ENCODE data around the gene SLC4A2.

Gene SLC4A2

DNA sequence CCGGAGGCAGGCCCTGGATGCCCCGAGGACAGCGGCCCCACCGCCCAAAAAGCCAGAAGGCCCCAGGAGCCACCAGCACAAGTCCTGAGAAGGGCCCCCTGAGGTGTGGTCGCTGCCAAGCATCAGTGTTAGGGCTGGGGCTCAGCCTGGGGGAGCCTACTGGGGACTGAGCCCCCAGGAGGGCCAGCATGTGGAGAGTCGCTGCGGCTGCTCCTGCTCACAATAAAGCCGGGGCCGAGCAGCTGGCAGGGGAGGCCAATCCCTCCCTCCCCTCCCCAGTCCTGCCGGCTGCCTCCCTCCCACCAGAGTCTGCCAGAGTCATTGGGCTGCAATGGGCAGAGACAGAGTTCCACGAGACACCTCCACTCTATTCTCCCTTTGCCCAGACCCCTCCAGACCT, 14.1 kb upstream of the SLC4A2 start:
- DNase-seq (ENCODE audit: extremely low read depth, low read depth) = no peak
- TF ChIP-seq, protein P1, sequence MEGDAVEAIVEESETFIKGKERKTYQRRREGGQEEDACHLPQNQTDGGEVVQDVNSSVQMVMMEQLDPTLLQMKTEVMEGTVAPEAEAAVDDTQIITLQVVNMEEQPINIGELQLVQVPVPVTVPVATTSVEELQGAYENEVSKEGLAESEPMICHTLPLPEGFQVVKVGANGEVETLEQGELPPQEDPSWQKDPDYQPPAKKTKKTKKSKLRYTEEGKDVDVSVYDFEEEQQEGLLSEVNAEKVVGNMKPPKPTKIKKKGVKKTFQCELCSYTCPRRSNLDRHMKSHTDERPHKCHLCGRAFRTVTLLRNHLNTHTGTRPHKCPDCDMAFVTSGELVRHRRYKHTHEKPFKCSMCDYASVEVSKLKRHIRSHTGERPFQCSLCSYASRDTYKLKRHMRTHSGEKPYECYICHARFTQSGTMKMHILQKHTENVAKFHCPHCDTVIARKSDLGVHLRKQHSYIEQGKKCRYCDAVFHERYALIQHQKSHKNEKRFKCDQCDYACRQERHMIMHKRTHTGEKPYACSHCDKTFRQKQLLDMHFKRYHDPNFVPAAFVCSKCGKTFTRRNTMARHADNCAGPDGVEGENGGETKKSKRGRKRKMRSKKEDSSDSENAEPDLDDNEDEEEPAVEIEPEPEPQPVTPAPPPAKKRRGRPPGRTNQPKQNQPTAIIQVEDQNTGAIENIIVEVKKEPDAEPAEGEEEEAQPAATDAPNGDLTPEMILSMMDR (IDR thresholded peaks at IDR 0.05; ENCODE audit: low read depth, low read length) = no peak

DNA sequence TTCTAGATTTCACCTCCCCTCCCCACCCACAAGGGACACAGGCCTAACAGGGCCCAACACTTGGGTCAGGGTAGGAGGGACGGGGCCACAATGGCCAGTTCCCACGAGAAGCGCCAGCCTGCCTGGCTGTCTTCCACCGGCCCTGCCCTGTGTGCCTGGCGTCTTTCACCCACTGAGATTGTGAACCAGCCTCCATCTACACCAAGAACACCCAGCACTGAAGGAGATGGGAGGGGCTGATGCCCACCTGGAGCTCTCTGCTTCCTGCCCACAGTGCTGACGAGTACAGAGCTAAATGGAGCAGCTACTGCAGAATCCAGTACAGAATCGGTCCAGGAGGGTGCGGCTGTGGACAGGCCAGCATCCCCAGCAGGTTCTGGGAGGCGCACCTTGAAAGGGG, 13.4 kb upstream of the SLC4A2 start:
- DNase-seq (ENCODE audit: extremely low read depth, low read depth) = no peak
- TF ChIP-seq, protein P1 (IDR thresholded peaks at IDR 0.05; ENCODE audit: low read depth, low read length) = no peak

DNA sequence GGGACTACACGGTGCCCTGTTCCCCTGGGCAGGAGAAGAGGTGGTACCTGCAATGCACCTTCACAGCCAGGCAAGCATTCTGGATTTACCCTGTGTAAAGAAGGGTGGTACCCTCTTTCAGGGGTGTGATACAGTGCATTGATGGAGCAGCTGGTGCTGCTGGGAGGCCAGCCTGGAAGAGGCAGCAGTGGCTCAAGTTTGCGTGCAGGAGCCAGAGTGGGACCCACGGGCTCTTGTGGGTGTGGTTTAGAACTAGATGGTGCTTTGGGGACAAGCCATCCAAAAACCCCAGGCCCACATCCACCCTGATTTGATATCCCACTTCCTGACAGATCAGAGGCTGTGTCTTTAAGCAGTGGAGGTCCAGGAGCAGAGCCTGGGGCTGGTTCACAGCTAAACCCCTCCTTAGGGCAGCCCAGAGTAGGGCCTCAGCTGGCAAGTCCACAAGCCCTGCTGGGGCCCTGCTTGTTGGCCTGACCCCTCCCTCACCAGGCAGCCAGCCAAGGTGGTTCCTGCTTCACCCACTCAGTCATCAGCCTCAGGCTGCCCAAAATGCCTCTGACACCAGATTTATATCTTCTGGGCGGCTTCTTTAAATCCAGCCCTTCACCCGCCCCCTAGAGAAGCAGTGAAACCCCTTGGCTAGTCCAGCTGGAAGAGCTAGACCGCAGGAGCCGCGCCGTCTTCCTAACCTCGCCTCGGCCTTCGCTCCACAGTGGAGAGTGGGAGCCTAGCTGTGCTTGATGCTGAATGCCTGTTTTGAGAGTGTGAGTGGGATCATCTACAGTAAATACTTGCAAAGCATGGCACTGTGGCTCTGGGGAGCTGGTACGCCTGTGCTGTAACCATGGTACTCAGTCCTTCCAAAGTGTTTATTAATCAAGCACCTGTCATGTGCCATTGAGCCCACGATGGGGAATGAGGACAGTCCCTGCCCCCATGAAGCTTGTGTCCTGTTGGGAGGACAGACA, 12.5 kb upstream of the SLC4A2 start:
- TF ChIP-seq, protein P1 (IDR thresholded peaks at IDR 0.05; ENCODE audit: low read depth, low read length) = no peak
- DNase-seq (ENCODE audit: extremely low read depth, low read depth) = no peak

DNA sequence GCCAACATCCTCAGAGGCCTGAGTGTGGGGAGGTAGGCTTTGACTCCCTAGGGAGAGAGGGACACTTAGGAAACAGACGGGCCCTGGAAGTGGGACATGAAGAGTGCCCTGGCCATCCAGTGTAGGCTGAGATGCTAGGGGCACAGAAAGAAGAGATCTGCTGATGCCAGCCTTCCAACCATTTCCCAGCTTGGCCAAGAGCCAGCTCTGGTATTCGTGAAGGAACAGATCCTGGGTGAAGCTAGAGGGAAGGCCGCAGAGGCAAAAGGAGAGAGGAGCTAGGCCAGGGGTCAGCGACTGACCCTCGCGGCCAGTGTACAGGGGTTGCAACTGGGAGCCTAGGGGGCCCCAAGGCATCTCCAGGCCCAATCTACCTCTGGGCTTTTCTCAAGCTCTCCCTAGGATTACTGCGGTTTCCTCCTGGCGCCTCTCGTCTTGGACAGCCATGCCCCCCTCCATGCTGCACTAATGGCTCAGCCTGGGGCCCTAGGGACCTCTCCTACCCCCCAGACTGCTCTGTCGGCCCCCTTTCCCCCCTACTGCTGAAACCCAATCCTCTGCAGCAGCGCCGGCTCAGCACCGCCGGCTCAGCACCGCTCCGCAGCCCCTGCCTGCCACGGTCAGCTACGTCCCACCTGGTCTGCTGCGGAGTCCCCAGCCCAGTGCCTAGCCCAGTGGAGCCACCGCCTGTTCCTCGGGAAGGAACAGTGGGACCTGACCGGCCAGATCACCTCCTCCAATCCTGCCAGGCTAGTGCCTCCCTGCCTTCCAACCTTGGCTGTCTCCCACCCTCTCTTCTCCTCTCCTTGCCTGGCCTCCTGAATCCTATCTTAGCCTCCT, 11.2 kb upstream of the SLC4A2 start, which contains the start of gene ASIC3:
ASIC3 (plus strand) TSS at position 556 of the 840 bp plus-strand sequence. CDS start 355 bp downstream, outside the sequence.
- no peak for DNase-seq (ENCODE audit: extremely low read depth, low read depth)
- TF ChIP-seq, protein P1 (IDR thresholded peaks at IDR 0.05; ENCODE audit: low read depth, low read length) = no peak

DNA sequence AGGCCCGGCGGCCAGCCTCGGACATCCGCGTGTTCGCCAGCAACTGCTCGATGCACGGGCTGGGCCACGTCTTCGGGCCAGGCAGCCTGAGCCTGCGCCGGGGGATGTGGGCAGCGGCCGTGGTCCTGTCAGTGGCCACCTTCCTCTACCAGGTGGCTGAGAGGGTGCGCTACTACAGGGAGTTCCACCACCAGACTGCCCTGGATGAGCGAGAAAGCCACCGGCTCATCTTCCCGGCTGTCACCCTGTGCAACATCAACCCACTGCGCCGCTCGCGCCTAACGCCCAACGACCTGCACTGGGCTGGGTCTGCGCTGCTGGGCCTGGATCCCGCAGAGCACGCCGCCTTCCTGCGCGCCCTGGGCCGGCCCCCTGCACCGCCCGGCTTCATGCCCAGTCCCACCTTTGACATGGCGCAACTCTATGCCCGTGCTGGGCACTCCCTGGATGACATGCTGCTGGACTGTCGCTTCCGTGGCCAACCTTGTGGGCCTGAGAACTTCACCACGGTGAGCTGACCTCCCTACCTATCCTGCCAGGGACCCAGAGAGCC, 10.4 kb upstream of the SLC4A2 start:
- TF ChIP-seq, protein P1 (IDR thresholded peaks at IDR 0.05; ENCODE audit: low read depth, low read length) = no peak

DNA sequence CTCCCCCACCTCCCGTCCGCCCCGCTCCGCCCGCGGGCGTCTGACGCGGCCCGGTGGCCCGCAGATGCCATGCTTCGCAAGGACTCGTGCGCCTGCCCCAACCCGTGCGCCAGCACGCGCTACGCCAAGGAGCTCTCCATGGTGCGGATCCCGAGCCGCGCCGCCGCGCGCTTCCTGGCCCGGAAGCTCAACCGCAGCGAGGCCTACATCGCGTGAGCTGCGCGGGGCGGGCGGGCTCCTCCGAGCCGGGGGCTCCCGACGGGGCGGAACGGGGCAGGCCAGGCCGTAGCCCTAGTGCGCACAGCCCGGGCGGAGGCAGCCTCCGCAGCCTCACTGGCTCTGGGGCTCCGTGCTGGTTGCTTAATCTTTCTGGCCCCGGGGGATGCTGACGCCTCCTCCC, 8.3 kb upstream of the SLC4A2 start:
- no peak for DNase-seq (ENCODE audit: extremely low read depth, low read depth)
- TF ChIP-seq, protein P1 (IDR thresholded peaks at IDR 0.05; ENCODE audit: low read depth, low read length) = no peak

More for the DNA sequence above, 10.4 kb upstream of the SLC4A2 start:
- no peak for DNase-seq (ENCODE audit: extremely low read depth, low read depth)
